Transverse colon (tissue), 4 donors: Measurements from ENCODE around the gene DUSP18.

Experiments used
- CTCF ChIP-seq, 5 experiments: fragments of 200-600 bp in 3 of 5; fragments of 450-650 bp in 2 of 5; sonication (generic) in 3 of 5; IDR thresholded peaks; 1 replicate in 2 of 5; 2 replicates in 3 of 5; pipeline ENCODE4 v1.5.1; 2016 to 2017; ENCODE audit warnings: antibody characterized with exemption in 5 of 5, inconsistent platforms in 3 of 5, mild to moderate bottlenecking in 2 of 5, moderate library complexity in 1 of 5
- EP300 ChIP-seq: sonication (generic); formaldehyde crosslinking; IDR thresholded peaks from one replicate; pipeline ENCODE4 v1.6.1; 2017; ENCODE audit warnings: antibody characterized with exemption, low read depth
- POLR2AphosphoS5 ChIP-seq, 3 donors: sonication (generic); formaldehyde crosslinking; IDR thresholded peaks; one replicate each; pipeline ENCODE4 v1.6.1; 2016; ENCODE audit warnings: antibody characterized with exemption in 3 of 3

DNA sequence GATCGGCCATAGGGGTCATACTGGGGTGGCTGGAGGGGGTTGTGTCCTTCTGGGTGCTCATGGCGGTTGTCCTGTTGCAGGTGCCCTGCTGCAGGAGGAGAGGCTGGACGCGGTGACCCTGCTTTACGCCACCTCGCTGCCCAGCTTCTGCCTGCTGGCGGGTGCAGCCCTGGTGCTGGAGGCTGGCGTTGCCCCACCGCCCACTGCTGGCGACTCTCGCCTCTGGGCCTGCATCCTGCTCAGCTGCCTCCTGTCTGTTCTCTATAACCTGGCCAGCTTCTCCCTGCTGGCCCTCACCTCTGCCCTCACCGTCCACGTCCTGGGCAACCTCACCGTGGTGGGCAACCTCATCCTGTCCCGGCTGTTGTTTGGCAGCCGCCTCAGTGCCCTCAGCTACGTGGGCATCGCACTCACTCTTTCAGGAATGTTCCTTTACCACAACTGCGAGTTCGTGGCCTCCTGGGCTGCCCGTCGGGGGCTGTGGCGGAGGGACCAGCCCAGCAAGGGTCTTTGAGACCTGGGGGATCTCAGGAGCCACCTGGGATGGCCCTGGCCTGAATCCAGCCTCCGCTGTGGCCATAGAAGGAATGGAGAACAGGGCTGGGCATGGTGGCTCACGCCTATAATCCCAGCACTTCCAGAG lies 21.0 kb downstream of the DUSP18 start:
- TF ChIP-seq CTCF (IDR thresholded peaks at IDR 0.05): no peak
- no peak for TF ChIP-seq EP300
- no peak for TF ChIP-seq POLR2AphosphoS5 (IDR thresholded peaks at IDR 0.05)
